ENCODE results near the gene WNT2. TPM values are rescaled to one million over a fixed set of nuclear protein-coding genes. Genes with fewer than 3 reads are reported as not detected.

The WNT2 gene
- total and polyA plus RNA-seq, 7 donors: under 0.01 to 2.8 (median 0.16) TPM; not detected in 3

DNA sequence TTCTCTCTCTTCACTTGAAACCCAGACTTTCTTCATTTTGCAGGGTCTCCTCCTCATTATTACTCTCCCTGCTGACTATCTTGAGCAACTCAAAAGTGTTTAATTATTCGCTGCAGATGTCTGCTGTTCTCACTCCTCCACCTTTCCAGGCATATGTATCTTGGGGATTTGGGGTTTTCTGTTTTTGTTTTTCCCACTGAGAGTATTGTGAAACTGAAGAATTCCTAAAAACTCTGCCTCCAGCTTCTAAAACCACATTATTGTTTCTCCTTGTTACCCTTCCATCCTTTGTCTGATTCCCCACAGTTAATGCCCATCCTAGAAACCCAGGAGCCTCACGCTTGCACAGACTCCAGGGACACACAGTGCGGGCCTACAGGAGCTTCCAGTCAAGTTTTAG, 51.3 kb downstream of the WNT2 start:
- no peak for DNase-seq
- H3K36me3 ChIP-seq: no peaks in the 10 kb centered on the region
- H3K27me3 ChIP-seq: no peaks in the 10 kb centered on the region
- 87 to 89% methylated on average over 3 of the region's 3 CpGs for WGBS, 2 donors
- H3K4me1 ChIP-seq: peaks cover 0 to 5% (median 0%) of the 10 kb centered on the region in 4 donors
- intact Hi-C loops (cut with DNase I): no loop called here
- no peak for TF ChIP-seq POLR2AphosphoS5 (IDR thresholded peaks at IDR 0.05)
- TF ChIP-seq EP300 (IDR thresholded peaks at IDR 0.05): no peak
- TF ChIP-seq POLR2A (IDR thresholded peaks at IDR 0.05): no peak
- TF ChIP-seq, protein P1, sequence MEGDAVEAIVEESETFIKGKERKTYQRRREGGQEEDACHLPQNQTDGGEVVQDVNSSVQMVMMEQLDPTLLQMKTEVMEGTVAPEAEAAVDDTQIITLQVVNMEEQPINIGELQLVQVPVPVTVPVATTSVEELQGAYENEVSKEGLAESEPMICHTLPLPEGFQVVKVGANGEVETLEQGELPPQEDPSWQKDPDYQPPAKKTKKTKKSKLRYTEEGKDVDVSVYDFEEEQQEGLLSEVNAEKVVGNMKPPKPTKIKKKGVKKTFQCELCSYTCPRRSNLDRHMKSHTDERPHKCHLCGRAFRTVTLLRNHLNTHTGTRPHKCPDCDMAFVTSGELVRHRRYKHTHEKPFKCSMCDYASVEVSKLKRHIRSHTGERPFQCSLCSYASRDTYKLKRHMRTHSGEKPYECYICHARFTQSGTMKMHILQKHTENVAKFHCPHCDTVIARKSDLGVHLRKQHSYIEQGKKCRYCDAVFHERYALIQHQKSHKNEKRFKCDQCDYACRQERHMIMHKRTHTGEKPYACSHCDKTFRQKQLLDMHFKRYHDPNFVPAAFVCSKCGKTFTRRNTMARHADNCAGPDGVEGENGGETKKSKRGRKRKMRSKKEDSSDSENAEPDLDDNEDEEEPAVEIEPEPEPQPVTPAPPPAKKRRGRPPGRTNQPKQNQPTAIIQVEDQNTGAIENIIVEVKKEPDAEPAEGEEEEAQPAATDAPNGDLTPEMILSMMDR (IDR thresholded peaks at IDR 0.05): no peak
- H3K9me3 ChIP-seq: no peaks in the 10 kb centered on the region
- no peak overlapping the region for H3K27ac ChIP-seq
- H3K4me3 ChIP-seq: no peak overlapping the region

- TF ChIP-seq EP300 (IDR thresholded peaks at IDR 0.05): no peak
- TF ChIP-seq POLR2AphosphoS5 (IDR thresholded peaks at IDR 0.05): no peak
- no peak for DNase-seq
- Histone ChIP-seq H3K36me3 (no peaks in the 10 kb centered on the region), H3K27ac (no peak overlapping the region), H3K4me1 (peaks cover 0 to 5% (median 0%) of the 10 kb centered on the region in 4 donors), H3K27me3 (no peaks in the 10 kb centered on the region), H3K4me3 (no peak overlapping the region), H3K9me3 (no peaks in the 10 kb centered on the region)
- WGBS, 2 donors: 59 to 64% methylated on average over 9 of the region's 9 CpGs
- intact Hi-C loops (cut with DNase I): no loop called here
Measured at GRCh38 chr7:117270371-117270770, 52.5 kb downstream of the WNT2 start.

DNA sequence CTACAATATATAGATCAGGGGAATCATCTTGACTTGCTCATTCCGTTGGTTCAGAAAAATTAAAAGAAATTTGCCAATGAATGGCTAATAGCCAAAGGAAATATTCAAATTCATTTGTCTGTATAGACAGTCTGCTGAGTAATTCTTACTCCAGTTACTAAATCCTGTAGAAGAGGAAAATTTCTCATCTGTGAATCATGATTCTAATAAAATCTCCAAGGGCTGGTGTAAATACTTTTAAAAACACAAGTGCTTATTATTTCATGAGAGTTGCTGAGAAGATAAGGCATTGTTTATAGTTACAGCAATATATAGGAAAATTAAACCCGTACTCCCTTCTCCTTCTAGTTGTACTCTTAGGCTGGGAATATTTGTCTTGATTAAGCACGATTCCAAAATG, 53.0 kb downstream of the WNT2 start:
- Histone ChIP-seq H3K4me3 (no peak overlapping the region), H3K27me3 (no peaks in the 10 kb centered on the region), H3K9me3 (no peaks in the 10 kb centered on the region), H3K36me3 (no peaks in the 10 kb centered on the region), H3K27ac (no peak overlapping the region), H3K4me1 (peaks cover 0 to 5% (median 0%) of the 10 kb centered on the region in 4 donors)
- 73 to 77% methylated on average over 3 of the region's 3 CpGs for whole genome bisulfite sequencing, 2 donors
- no peak for TF ChIP-seq POLR2A (IDR thresholded peaks at IDR 0.05)
- TF ChIP-seq EP300 (IDR thresholded peaks at IDR 0.05): no peak
- intact Hi-C loops (cut with DNase I): no loop called here
- no peak for DNase-seq

DNA sequence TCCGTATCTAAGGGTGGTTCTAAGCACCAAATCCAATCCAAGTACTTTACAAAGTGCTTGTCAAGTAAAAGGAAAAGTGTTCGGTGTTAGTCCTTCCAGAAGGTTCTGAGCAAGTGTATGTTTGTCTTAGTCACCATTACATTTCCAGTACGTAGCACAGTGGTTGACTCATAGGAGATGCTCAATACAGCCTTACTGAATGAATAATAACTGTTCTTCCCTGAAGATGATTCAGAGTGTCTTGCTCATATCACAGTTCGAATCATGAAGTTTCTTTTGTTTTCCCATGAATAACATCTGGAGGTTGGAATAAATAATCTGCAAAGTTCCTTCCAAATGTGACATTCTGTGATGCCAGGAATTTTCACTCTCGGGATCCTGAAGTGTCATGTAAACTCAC, 53.4 kb downstream of the WNT2 start:
- H3K27me3 ChIP-seq: no peaks in the 10 kb centered on the region
- intact Hi-C loops (cut with DNase I): no loop called here
- no peaks in the 10 kb centered on the region for H3K36me3 ChIP-seq
- no peaks in the 10 kb centered on the region for H3K9me3 ChIP-seq
- DNase-seq: no peak
- 71 to 73% methylated on average over 5 of the region's 5 CpGs for WGBS, 2 donors
- no peak overlapping the region for H3K4me3 ChIP-seq
- no peak overlapping the region for H3K27ac ChIP-seq
- peaks cover 0 to 5% (median 0%) of the 10 kb centered on the region in 4 donors for H3K4me1 ChIP-seq
- TF ChIP-seq, protein P1 (IDR thresholded peaks at IDR 0.05): no peak
- TF ChIP-seq POLR2A (IDR thresholded peaks at IDR 0.05): no peak
- TF ChIP-seq EP300 (IDR thresholded peaks at IDR 0.05): no peak
- no peak for TF ChIP-seq POLR2AphosphoS5 (IDR thresholded peaks at IDR 0.05)

GRCh38 chr7:117264716-117265115, 58.1 kb downstream of the WNT2 start:
- Histone ChIP-seq H3K27ac (no peak overlapping the region), H3K4me3 (no peak overlapping the region), H3K9me3 (no peaks in the 10 kb centered on the region), H3K4me1 (peaks cover 0 to 5% (median 0%) of the 10 kb centered on the region in 4 donors), H3K27me3 (no peaks in the 10 kb centered on the region), H3K36me3 (no peaks in the 10 kb centered on the region)
- intact Hi-C loops (cut with DNase I): no loop called here
- TF ChIP-seq POLR2A (IDR thresholded peaks at IDR 0.05) (no peak), EP300 (IDR thresholded peaks at IDR 0.05) (no peak), POLR2AphosphoS5 (IDR thresholded peaks at IDR 0.05) (no peak)
- TF ChIP-seq, protein P1 (IDR thresholded peaks at IDR 0.05): no peak
- DNase-seq: no peak
- 49 to 92% methylated on average over 1 of the region's 1 CpG for WGBS, 2 donors

GRCh38 chr7:117262546-117262945, 60.3 kb downstream of the WNT2 start:
- no peak overlapping the region for H3K4me3 ChIP-seq
- 92 to 93% methylated on average over 2 of the region's 2 CpGs for WGBS, 2 donors
- H3K9me3 ChIP-seq: no peaks in the 10 kb centered on the region
- DNase-seq: no peak
- no peaks in the 10 kb centered on the region for H3K4me1 ChIP-seq
- no peak overlapping the region for H3K27ac ChIP-seq
- no peaks in the 10 kb centered on the region for H3K36me3 ChIP-seq
- no peaks in the 10 kb centered on the region for H3K27me3 ChIP-seq
- intact Hi-C loops (cut with DNase I): no loop called here
- TF ChIP-seq POLR2AphosphoS5 (IDR thresholded peaks at IDR 0.05): no peak
- TF ChIP-seq, protein P1 (IDR thresholded peaks at IDR 0.05): no peak
- no peak for TF ChIP-seq POLR2A (IDR thresholded peaks at IDR 0.05)
- no peak for TF ChIP-seq EP300 (IDR thresholded peaks at IDR 0.05)
